Effector memory CD8-positive, alpha-beta T cell (primary cell): ENCODE results near the gene ATP6V0B.

Experiments
- ATAC-seq: fragments of 150-1000 bp; cut with Tn5 transposase; replicated peaks from 2 replicates; pipeline ENCODE4 v1.10.0; 2021; ENCODE audit warnings: mild to moderate bottlenecking, moderate library complexity
- DNase-seq, 3 experiments: peaks; one replicate each; pipeline ENCODE4 v3.0.0; 2021
- H3K27ac Mint-ChIP-seq, 2 donors: one replicate each; pipeline ENCODE4 v1.8.0; 2022; ENCODE audit warnings: mild to moderate bottlenecking in 2 of 2, mixed read lengths in 2 of 2, moderate library complexity in 2 of 2
- H3K27me3 Mint-ChIP-seq, 2 donors: one replicate each; pipeline ENCODE4 v1.8.0; 2022; ENCODE audit warnings: mixed read lengths in 2 of 2
- H3K36me3 Mint-ChIP-seq: one replicate; pipeline ENCODE4 v1.8.0; 2022; ENCODE audit warnings: mild to moderate bottlenecking, moderate library complexity, mixed read lengths; ENCODE audit not compliant: insufficient read depth
- H3K4me1 Mint-ChIP-seq, 2 donors: one replicate each; pipeline ENCODE4 v1.8.0; 2022; ENCODE audit warnings: low read depth in 2 of 2, mixed read lengths in 2 of 2
- H3K4me3 Mint-ChIP-seq, 2 donors: one replicate each; pipeline ENCODE4 v1.8.0; 2022; ENCODE audit warnings: mild to moderate bottlenecking in 2 of 2, mixed read lengths in 2 of 2, moderate library complexity in 2 of 2
- H3K9me3 Mint-ChIP-seq, 2 donors: one replicate each; pipeline ENCODE4 v1.8.0; 2022; ENCODE audit warnings: mixed read lengths in 2 of 2

The ATP6V0B gene

GRCh38 chr1:43968348-43968948, 6.3 kb upstream of the ATP6V0B start:
- Mint-ChIP-seq H3K9me3 (no peaks in the 10 kb centered on the region), H3K4me3 (no peak overlapping the region), H3K4me1 (peaks cover 14 to 18% of the 10 kb centered on the region in 2 donors), H3K27ac (no peak overlapping the region), H3K27me3 (no peaks in the 10 kb centered on the region), H3K36me3 (peaks cover 5% of the 10 kb centered on the region)
- DNase-seq, result no peak
- ATAC-seq, result no peak

DNA sequence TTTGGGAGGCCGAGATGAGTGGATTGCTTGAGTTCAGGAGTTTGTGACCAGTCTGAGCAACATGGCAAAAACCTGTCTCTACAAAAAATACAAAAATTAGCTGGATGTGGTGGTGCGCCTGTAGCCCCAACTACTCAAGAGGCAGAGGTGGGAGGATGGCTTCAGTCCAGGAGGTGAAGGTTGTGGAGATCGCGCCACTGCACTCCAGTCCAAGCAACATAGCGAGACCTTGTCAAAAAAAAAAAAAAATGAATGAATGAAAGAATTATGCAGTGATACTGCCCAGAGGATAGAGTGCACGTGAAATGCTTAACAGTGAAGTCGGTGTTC, 5.4 kb upstream of the ATP6V0B start:
- Mint-ChIP-seq H3K36me3 (peaks cover 6% of the 10 kb centered on the region), H3K4me1 (peaks cover 24 to 26% of the 10 kb centered on the region in 2 donors), H3K27ac (peak overlapping the region in 1 of 2 donors; percentile 64), H3K4me3 (peak overlapping the region; percentile 91 to 93), H3K9me3 (no peaks in the 10 kb centered on the region), H3K27me3 (no peaks in the 10 kb centered on the region)
- ATAC-seq (no peak), DNase-seq (no peak)

GRCh38 chr1:43969746-43970466, 4.9 kb upstream of the ATP6V0B start, which contains the start of gene DPH2:
Gene DPH2, plus strand, starts transcription at chr1:43970010. Its CDS starts 166 bp downstream, at chr1:43970176.
- peaks cover 24 to 27% of the 10 kb centered on the region in 2 donors for H3K4me1 Mint-ChIP-seq

DNA sequence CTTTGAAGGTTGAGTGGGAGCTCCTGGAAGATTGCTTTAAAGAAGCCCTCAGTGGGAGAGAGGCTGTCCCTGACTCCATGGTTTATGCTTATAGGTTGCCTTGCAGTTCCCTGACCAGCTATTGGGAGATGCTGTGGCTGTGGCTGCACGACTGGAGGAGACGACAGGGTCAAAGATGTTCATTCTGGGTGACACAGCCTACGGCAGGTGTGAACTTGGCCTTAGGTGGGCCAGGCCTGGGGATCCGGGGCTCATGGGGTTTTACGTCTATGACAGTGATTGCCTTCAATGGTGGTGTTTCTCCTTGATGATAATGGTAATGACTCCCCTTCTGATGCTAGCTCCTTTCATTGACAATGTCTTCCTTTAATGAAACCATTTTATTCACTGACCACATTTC, 4.3 kb upstream of the ATP6V0B start:
- H3K27ac Mint-ChIP-seq, result peak overlapping the region in 1 of 2 donors; percentile 64
- DNase-seq (no peak), ATAC-seq (no peak)
- no peaks in the 10 kb centered on the region for H3K9me3 Mint-ChIP-seq
- H3K27me3 Mint-ChIP-seq, result no peaks in the 10 kb centered on the region
- H3K36me3 Mint-ChIP-seq, result peaks cover 11% of the 10 kb centered on the region
- H3K4me1 Mint-ChIP-seq, result peaks cover 24 to 29% of the 10 kb centered on the region in 2 donors
- peak overlapping the region; percentile 91 to 93 for H3K4me3 Mint-ChIP-seq

More at GRCh38 chr1:43969746-43970466, 4.9 kb upstream of the ATP6V0B start, which contains the start of gene DPH2:
- H3K36me3 Mint-ChIP-seq, result peaks cover 11% of the 10 kb centered on the region
- ATAC-seq (peak; percentile 85), DNase-seq (peak; percentile 85 to 89 (median 86))
- no peaks in the 10 kb centered on the region for H3K27me3 Mint-ChIP-seq
- no peaks in the 10 kb centered on the region for H3K9me3 Mint-ChIP-seq
- peak within 1 kb of the TSS; percentile 91 to 93 for H3K4me3 Mint-ChIP-seq
- peak within 1 kb of the TSS in 1 of 2 donors; percentile 64 for H3K27ac Mint-ChIP-seq

GRCh38 chr1:43970911-43971310, 3.8 kb upstream of the ATP6V0B start:
- peaks cover 11% of the 10 kb centered on the region for H3K36me3 Mint-ChIP-seq
- H3K4me3 Mint-ChIP-seq, result peak overlapping the region; percentile 91 to 93
- peaks cover 28 to 33% of the 10 kb centered on the region in 2 donors for H3K4me1 Mint-ChIP-seq
- H3K27ac Mint-ChIP-seq, result peak overlapping the region in 1 of 2 donors; percentile 64
- ATAC-seq (no peak), DNase-seq (no peak)
- H3K9me3 Mint-ChIP-seq, result no peaks in the 10 kb centered on the region
- H3K27me3 Mint-ChIP-seq, result no peaks in the 10 kb centered on the region

DNA sequence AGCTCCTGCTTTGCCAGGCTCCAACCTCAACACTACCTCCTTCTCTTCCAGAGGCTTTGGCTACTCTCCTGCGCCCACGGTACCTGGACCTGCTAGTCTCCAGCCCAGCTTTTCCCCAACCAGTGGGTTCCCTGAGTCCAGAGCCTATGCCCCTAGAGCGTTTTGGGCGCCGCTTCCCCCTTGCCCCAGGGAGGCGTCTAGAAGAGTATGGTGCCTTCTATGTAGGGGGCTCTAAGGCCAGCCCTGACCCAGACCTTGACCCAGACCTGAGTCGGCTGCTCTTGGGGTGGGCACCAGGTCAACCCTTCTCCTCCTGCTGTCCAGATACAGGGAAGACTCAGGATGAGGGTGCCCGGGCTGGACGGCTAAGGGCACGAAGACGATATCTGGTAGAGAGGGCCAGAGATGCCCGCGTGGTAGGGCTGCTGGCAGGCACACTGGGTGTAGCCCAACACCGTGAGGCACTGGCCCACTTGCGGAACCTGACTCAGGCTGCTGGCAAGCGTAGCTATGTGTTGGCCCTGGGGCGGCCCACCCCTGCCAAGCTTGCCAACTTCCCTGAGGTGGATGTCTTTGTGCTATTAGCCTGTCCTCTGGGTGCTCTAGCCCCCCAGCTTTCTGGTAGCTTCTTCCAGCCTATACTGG, 3.3 kb upstream of the ATP6V0B start:
- Mint-ChIP-seq H3K9me3 (no peaks in the 10 kb centered on the region), H3K27me3 (no peaks in the 10 kb centered on the region), H3K4me1 (peaks cover 33 to 39% of the 10 kb centered on the region in 2 donors), H3K4me3 (peak overlapping the region; percentile 91 to 93), H3K27ac (no peak overlapping the region), H3K36me3 (peaks cover 12% of the 10 kb centered on the region)
- ATAC-seq (no peak), DNase-seq (no peak)

GRCh38 chr1:43973981-43974442, 748 bp upstream of the ATP6V0B start:
- peaks cover 19% of the 10 kb centered on the region for H3K36me3 Mint-ChIP-seq
- H3K27ac Mint-ChIP-seq, result peak overlapping the region; percentile 93 to 94
- no peaks in the 10 kb centered on the region for H3K27me3 Mint-ChIP-seq
- peak overlapping the region; percentile 92 to 94 for H3K4me3 Mint-ChIP-seq
- DNase-seq (no peak), ATAC-seq (no peak)
- no peaks in the 10 kb centered on the region for H3K9me3 Mint-ChIP-seq
- peaks cover 56 to 59% of the 10 kb centered on the region in 2 donors for H3K4me1 Mint-ChIP-seq

- peak; percentile 10 for ATAC-seq
- Mint-ChIP-seq H3K27ac (peak overlapping the region; percentile 93 to 94), H3K9me3 (no peaks in the 10 kb centered on the region), H3K27me3 (no peaks in the 10 kb centered on the region), H3K36me3 (peaks cover 22% of the 10 kb centered on the region), H3K4me1 (peaks cover 48 to 51% of the 10 kb centered on the region in 2 donors), H3K4me3 (peak overlapping the region; percentile 92 to 94)
- no peak for DNase-seq
Observed at GRCh38 chr1:43975249-43975961, 645 bp downstream of the ATP6V0B start.

DNA sequence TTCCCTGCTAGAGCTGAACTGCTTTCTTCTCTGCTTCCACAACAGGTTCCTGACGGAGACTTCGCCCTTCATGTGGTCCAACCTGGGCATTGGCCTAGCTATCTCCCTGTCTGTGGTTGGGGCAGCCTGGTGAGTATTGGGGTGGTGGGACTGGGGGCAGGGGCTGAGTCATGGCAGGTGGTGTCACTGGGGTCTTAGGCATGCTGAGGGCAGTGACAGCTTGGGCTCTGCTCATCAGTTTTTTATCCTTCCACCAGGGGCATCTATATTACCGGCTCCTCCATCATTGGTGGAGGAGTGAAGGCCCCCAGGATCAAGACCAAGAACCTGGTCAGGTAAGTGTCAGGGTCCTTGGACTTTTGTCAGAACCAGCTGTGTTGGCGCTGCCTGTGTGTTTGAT, 1.3 kb downstream of the ATP6V0B start:
- peak overlapping the region; percentile 92 to 94 for H3K4me3 Mint-ChIP-seq
- peak overlapping the region in 1 of 2 donors; percentile 94 for H3K27ac Mint-ChIP-seq
- H3K9me3 Mint-ChIP-seq, result no peaks in the 10 kb centered on the region
- DNase-seq, result no peak
- H3K4me1 Mint-ChIP-seq, result peaks cover 50 to 51% of the 10 kb centered on the region in 2 donors
- no peak for ATAC-seq
- H3K27me3 Mint-ChIP-seq, result no peaks in the 10 kb centered on the region
- peaks cover 22% of the 10 kb centered on the region for H3K36me3 Mint-ChIP-seq

DNA sequence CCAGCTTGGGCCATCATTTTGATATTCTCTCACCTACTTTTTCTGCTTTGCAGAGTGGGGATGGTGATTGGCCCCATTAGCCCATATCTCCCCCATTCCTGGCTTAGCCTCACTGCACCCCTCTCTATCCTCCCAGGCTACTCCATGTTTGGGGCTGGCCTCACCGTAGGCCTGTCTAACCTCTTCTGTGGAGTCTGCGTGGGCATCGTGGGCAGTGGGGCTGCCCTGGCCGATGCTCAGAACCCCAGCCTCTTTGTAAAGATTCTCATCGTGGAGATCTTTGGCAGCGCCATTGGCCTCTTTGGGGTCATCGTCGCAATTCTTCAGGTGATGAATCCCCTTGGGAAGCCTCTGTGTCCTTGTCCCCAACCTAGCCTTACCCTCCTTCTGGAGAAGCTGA, 2.1 kb downstream of the ATP6V0B start:
- Mint-ChIP-seq H3K9me3 (no peaks in the 10 kb centered on the region), H3K4me3 (peak overlapping the region; percentile 92 to 94), H3K27me3 (no peaks in the 10 kb centered on the region), H3K27ac (peak overlapping the region; percentile 42 to 94), H3K36me3 (peaks cover 18% of the 10 kb centered on the region), H3K4me1 (peaks cover 50 to 51% of the 10 kb centered on the region in 2 donors)
- no peak for ATAC-seq
- no peak for DNase-seq

DNA sequence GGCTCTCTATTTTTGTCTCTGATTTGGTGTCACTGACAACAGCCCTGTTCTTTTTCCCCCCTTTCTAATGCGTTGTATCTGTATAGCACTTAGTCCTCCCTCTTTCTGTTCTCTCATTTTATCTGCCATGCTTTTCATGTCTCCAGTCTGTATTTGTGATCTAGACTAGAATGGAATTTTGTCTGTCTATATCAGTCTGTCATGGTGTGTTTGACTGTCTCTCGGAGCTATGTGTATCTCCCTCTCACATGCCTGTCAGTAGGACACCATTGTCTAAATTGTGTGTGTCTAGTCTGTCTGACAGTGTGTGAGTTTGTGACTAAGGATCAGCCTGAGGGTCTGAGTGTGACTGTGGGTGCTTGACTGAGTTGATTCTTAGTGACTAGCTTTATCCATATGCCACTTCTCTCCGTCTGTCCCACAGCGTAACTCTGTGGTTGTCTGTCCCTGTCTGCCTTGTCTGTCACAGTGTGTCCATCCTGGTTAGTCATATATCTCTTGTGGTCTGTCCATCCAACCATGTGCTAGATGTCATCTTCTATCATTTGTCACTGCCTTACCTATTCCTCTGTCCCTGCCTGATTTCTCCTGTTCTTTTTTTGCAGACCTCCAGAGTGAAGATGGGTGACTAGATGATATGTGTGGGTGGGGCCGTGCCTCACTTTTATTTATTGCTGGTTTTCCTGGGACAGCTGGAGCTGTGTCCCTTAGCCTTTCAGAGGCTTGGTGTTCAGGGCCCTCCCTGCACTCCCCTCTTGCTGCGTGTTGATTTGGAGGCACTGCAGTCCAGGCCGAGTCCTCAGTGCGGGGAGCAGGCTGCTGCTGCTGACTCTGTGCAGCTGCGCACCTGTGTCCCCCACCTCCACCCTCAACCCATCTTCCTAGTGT, 2.9 kb downstream of the ATP6V0B start:
- Mint-ChIP-seq H3K36me3 (peaks cover 17% of the 10 kb centered on the region), H3K27ac (peak overlapping the region in 1 of 2 donors; percentile 18), H3K27me3 (no peaks in the 10 kb centered on the region)

GRCh38 chr1:43978264-43978550, 3.4 kb downstream of the ATP6V0B start:
- H3K36me3 Mint-ChIP-seq, result peaks cover 17% of the 10 kb centered on the region
- H3K4me3 Mint-ChIP-seq, result peak overlapping the region; percentile 63 to 94
- no peak for DNase-seq
- no peaks in the 10 kb centered on the region for H3K27me3 Mint-ChIP-seq
- H3K9me3 Mint-ChIP-seq, result no peaks in the 10 kb centered on the region
- ATAC-seq, result no peak
- peaks cover 50 to 52% of the 10 kb centered on the region in 2 donors for H3K4me1 Mint-ChIP-seq
- H3K27ac Mint-ChIP-seq, result peak overlapping the region; percentile 18 to 48

More for the DNA sequence above, 2.9 kb downstream of the ATP6V0B start:
- peaks cover 50 to 52% of the 10 kb centered on the region in 2 donors for H3K4me1 Mint-ChIP-seq
- peak overlapping the region; percentile 63 to 94 for H3K4me3 Mint-ChIP-seq
- H3K9me3 Mint-ChIP-seq, result no peaks in the 10 kb centered on the region
- DNase-seq (no peak), ATAC-seq (no peak)
